GM13976 (cell line): Measurements from ENCODE around the gene TSHZ2.

Experiments
- DNase-seq: peaks from one replicate; pipeline ENCODE4 v3.0.0; 2012; ENCODE audit warnings: low spot score
- in situ Hi-C: fragments of 300-500 bp; cut with MboI; formaldehyde crosslinking; loops from one replicate; pipeline ENCODE4 v1.12.0; 2022; ENCODE audit warnings: low sequenced_read_pairs, mixed read lengths, inconsistent platforms; ENCODE audit not compliant: unreplicated experiment
- TF ChIP-seq, protein P1 (sequence below): IDR thresholded peaks from 2 replicates; pipeline ENCODE4 v1.5.1; 2012; ENCODE audit warnings: borderline replicate concordance, mild to moderate bottlenecking; ENCODE audit not compliant: insufficient read depth; ENCODE audit errors: extremely low read depth, missing control alignments, control extremely low read depth

Gene TSHZ2

GRCh38 chr20:53270792-53271375 lies 298.7 kb downstream of the TSHZ2 start:
- TF ChIP-seq, protein P1, sequence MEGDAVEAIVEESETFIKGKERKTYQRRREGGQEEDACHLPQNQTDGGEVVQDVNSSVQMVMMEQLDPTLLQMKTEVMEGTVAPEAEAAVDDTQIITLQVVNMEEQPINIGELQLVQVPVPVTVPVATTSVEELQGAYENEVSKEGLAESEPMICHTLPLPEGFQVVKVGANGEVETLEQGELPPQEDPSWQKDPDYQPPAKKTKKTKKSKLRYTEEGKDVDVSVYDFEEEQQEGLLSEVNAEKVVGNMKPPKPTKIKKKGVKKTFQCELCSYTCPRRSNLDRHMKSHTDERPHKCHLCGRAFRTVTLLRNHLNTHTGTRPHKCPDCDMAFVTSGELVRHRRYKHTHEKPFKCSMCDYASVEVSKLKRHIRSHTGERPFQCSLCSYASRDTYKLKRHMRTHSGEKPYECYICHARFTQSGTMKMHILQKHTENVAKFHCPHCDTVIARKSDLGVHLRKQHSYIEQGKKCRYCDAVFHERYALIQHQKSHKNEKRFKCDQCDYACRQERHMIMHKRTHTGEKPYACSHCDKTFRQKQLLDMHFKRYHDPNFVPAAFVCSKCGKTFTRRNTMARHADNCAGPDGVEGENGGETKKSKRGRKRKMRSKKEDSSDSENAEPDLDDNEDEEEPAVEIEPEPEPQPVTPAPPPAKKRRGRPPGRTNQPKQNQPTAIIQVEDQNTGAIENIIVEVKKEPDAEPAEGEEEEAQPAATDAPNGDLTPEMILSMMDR = no peak
- in situ Hi-C loops = no loop called here
- no peak for DNase-seq

GRCh38 chr20:53274365-53274764 lies 302.2 kb downstream of the TSHZ2 start:
- in situ Hi-C loops = no loop called here
- TF ChIP-seq, protein P1 = no peak

GRCh38 chr20:53274807-53275206 lies 302.6 kb downstream of the TSHZ2 start:
- in situ Hi-C loops = no loop called here
- no peak for DNase-seq
- TF ChIP-seq, protein P1 = no peak

More at GRCh38 chr20:53274365-53274764, 302.2 kb downstream of the TSHZ2 start:
- no peak for DNase-seq

GRCh38 chr20:53276143-53276542 lies 304.0 kb downstream of the TSHZ2 start:
- DNase-seq = no peak
- TF ChIP-seq, protein P1 = no peak
- in situ Hi-C loops = no loop called here

DNA sequence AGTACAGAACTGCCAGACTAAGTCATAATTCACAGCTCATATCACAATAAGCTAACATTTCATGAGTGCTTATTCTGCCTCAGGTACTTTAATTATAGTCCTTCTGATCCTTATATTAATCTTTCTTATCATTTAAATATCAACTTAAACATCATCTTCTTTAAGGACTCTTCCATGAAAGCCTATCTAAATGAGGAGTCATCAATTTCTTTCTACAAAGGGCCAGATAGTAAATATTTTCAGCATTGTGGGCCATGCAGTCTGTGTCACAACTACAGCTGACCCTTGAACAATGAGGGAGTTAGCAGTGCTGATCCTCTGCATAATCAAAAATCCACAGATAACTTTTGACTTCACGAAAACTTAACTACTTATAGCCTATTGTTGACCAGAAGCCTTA lies 306.4 kb downstream of the TSHZ2 start:
- in situ Hi-C loops = no loop called here
- DNase-seq = no peak
- TF ChIP-seq, protein P1 = no peak

DNA sequence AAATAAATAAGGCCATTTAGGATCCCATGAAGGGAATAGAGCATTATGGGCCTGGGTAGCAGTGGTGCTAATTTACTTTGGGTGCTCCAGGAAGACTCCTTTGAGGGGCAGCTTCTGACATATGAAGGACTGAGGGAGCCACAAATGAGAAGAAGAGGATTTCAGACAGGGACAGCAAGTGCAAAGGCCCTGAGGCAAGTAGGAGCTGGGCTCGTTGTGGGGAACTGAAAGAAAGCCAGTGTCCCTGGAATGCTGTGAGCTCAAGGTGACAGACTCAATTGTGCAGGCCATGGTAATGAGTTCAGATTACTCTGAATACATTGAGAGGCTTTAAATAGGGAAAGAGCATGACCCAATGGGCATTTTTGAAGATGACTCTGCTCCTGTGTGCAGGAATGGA lies 307.6 kb downstream of the TSHZ2 start:
- no peak for DNase-seq
- in situ Hi-C loops = no loop called here
- TF ChIP-seq, protein P1 = no peak
